HEK293T (cell line): ENCODE results near the gene ACTR3.

Experiments used
- ARNT ChIP-seq: fragments of 450-650 bp; IDR thresholded peaks from 2 replicates; pipeline ENCODE4 v1.6.1; 2017; ENCODE audit warnings: mild to moderate bottlenecking
- BHLHE40 ChIP-seq: fragments of 450-650 bp; IDR thresholded peaks from 2 replicates; pipeline ENCODE4 v1.6.1; 2016; ENCODE audit warnings: mild to moderate bottlenecking, moderate library complexity, borderline replicate concordance
- ELF4 ChIP-seq: fragments of 450-650 bp; IDR thresholded peaks from 2 replicates; pipeline ENCODE4 v1.6.1; 2017; ENCODE audit warnings: antibody characterized with exemption
- FOXA1 ChIP-seq: fragments of 450-650 bp; IDR thresholded peaks from 2 replicates; pipeline ENCODE4 v1.6.1; 2016; ENCODE audit warnings: mild to moderate bottlenecking
- FOXK2 ChIP-seq: fragments of 450-650 bp; IDR thresholded peaks from 2 replicates; pipeline ENCODE4 v1.6.1; 2016; ENCODE audit warnings: mild to moderate bottlenecking
- FOXM1 ChIP-seq: fragments of 450-650 bp; IDR thresholded peaks from 2 replicates; pipeline ENCODE4 v1.6.1; 2017; ENCODE audit warnings: mild to moderate bottlenecking, borderline replicate concordance
- HDGF ChIP-seq: fragments of 450-650 bp; IDR thresholded peaks from 2 replicates; pipeline ENCODE4 v1.6.1; 2017; ENCODE audit warnings: antibody characterized with exemption, borderline replicate concordance
- L3MBTL2 ChIP-seq: fragments of 450-650 bp; conservative IDR thresholded peaks from 2 replicates; pipeline ENCODE4 v1.6.1; 2016; ENCODE audit warnings: mild to moderate bottlenecking
- NFRKB ChIP-seq: fragments of 450-650 bp; IDR thresholded peaks from 2 replicates; pipeline ENCODE4 v1.6.1; 2016; ENCODE audit warnings: mild to moderate bottlenecking, moderate library complexity
- PKNOX1 ChIP-seq: fragments of 450-650 bp; IDR thresholded peaks from 2 replicates; pipeline ENCODE4 v1.6.1; 2016
- SP1 ChIP-seq: fragments of 450-650 bp; IDR thresholded peaks from 2 replicates; pipeline ENCODE4 v1.6.1; 2017
- SUZ12 ChIP-seq: fragments of 450-650 bp; IDR thresholded peaks from 2 replicates; pipeline ENCODE4 v1.6.1; 2016; ENCODE audit warnings: mild to moderate bottlenecking
- TARDBP ChIP-seq: fragments of 450-650 bp; IDR thresholded peaks from 2 replicates; pipeline ENCODE4 v1.6.1; 2016
- ZNF384 ChIP-seq: fragments of 450-650 bp; IDR thresholded peaks from 2 replicates; pipeline ENCODE4 v1.6.1; 2016

GRCh38 chr2:113887009-113887792, 2.7 kb upstream of the ACTR3 start:
- TF ChIP-seq ARNT (no peak), BHLHE40 (no peak), FOXM1 (no peak), HDGF (no peak), PKNOX1 (no peak), ELF4 (no peak), SUZ12 (no peak), FOXK2 (no peak), SP1 (no peak), ZNF384 (no peak), FOXA1 (no peak), L3MBTL2 (no peak), TARDBP (no peak), NFRKB (no peak)
